Measurements from ENCODE around the gene PPDPF. TPM values are rescaled to one million over a fixed set of nuclear protein-coding genes. Genes with fewer than 3 reads are reported as not detected.
A peak's percentile ranks its signal among the peaks of the same experiment; 100 is the strongest.

Gene PPDPF
- total RNA-seq, 1 donor from 2014 or later: 242 TPM

DNA sequence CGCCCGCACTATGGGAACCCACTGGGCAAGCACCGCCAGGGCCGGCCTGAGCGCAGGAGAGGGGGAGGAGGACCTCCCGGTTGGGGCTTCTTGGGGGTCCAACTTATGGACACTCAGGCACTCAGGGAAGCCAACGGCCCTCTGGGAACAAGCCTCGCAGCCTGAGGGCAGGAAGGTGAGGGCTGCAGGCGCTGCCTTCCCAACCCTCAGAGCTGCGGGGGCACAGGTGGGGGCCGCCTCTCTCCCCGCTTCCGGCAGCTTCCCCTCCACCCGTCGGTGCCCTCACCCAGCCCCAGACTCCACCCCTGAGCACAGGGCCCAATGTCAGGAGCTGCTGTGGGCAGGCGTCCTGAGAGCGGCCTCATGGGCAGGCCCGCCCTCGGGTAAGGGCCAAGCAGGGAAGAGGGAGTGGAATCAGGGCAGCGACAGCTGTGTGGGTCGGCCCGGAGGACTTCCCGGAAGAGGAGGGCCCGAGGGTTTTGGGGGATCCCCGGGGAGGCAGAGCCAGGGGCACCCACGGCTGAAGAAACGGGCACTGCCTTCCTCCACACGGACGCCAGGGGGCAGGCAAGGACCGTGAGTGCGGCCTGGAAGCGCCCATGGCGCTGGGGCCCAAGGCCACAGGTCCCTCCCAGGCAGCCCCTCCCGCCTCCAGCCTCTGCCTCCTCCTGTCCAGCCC is 17.1 kb downstream of the PPDPF start:
- Histone ChIP-seq H3K27ac (no peak overlapping the region), H3K27me3 (peaks cover 8% of the 10 kb centered on the region), H3K9me3 (no peaks in the 10 kb centered on the region), H3K4me1 (peaks cover 0 to 2% of the 10 kb centered on the region in 2 donors), H3K36me3 (no peaks in the 10 kb centered on the region), H3K4me3 (peak overlapping the region; percentile 5 to 32)
- intact Hi-C loops (cut with DNase I): loop anchor here (1.0 to 2.0 kb wide), 2 partner anchors 327 to 436 kb away; partner anchors contain the start of gene TPD52L2
- TF ChIP-seq, protein P1, sequence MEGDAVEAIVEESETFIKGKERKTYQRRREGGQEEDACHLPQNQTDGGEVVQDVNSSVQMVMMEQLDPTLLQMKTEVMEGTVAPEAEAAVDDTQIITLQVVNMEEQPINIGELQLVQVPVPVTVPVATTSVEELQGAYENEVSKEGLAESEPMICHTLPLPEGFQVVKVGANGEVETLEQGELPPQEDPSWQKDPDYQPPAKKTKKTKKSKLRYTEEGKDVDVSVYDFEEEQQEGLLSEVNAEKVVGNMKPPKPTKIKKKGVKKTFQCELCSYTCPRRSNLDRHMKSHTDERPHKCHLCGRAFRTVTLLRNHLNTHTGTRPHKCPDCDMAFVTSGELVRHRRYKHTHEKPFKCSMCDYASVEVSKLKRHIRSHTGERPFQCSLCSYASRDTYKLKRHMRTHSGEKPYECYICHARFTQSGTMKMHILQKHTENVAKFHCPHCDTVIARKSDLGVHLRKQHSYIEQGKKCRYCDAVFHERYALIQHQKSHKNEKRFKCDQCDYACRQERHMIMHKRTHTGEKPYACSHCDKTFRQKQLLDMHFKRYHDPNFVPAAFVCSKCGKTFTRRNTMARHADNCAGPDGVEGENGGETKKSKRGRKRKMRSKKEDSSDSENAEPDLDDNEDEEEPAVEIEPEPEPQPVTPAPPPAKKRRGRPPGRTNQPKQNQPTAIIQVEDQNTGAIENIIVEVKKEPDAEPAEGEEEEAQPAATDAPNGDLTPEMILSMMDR (IDR thresholded peaks at IDR 0.05): peak; percentile 93 to 94 (median 94)
- DNase-seq (ENCODE audit: low spot score in 2 of 2): peak; percentile 66 to 90

DNA sequence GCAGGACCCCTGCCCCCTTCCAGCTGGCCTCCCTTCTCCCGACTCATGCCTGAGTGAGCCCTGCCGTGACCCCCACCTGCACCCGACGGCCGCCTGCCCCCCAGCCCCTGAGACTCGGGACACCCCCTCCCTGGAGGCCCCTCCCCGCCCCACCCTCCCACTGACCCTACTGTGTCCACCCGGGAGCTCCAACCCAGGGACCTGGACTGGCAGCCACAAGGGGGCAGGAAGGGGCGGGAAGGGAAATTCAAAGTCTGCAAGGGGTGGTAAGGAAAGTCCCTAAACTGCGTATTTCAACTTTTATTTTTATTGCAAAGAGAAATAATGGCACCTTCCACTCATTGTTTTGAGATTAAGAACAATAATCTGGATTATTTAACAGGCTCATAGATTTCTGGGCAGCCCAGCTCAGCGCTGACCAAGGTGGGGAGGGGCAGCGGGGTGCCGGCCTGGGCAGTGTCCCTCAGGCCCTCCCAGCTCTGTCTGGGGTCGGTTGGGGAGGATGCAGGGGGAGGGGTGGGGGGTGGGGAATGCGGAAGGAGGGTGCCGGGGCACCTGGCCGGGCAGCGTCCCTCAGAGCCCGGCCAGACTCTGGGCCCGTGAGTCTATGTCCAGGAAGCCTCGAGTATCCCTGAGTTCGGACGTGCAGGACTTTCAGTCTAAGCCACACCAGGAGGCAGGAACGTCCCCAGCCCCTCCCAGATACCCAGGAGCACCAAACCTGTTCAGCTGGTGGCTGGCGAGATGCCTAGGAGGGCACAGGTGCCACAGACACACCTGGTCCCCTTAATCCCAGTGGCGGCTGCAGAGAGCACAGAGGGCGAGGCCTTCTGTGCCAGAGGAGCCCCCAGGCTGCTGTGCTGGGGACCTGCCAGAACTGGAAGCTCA is 17.9 kb downstream of the PPDPF start:
- Histone ChIP-seq H3K27ac (no peak overlapping the region), H3K4me1 (peaks cover 0 to 2% of the 10 kb centered on the region in 2 donors), H3K9me3 (no peaks in the 10 kb centered on the region), H3K36me3 (no peaks in the 10 kb centered on the region), H3K4me3 (peak overlapping the region in 1 of 2 donors; percentile 32), H3K27me3 (peaks cover 8% of the 10 kb centered on the region)
- TF ChIP-seq, protein P1 (IDR thresholded peaks at IDR 0.05): no peak
- intact Hi-C loops (cut with DNase I): loop anchor here (1.0 to 2.0 kb wide), 2 partner anchors 326 to 435 kb away; partner anchors contain the start of gene TPD52L2
- DNase-seq (ENCODE audit: low spot score in 2 of 2): no peak

DNA sequence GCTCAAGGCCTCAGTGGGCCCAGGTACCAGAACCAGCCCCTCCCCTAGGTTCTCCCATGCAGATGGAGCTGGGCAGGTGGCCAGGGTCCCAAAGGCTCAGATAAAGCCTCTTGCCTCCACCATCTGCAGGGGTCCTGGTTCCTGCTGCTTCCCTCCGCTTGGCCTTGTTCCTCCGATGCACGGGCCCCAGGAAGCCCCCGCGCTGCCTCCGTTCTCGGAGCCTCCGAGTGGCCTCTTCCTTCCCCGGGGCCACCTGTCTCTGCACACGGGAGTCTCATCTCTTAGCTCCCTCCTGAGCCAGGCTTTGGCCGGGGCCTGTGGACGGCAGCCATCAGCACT is 18.5 kb downstream of the PPDPF start:
- Histone ChIP-seq H3K36me3 (no peaks in the 10 kb centered on the region), H3K4me1 (peaks cover 0 to 2% of the 10 kb centered on the region in 2 donors), H3K27ac (no peak overlapping the region), H3K27me3 (peaks cover 8% of the 10 kb centered on the region), H3K9me3 (no peaks in the 10 kb centered on the region), H3K4me3 (no peak overlapping the region)
- intact Hi-C loops (cut with DNase I): loop anchor here (2.0 kb wide), 1 partner anchor 326 kb away; the partner anchor contains the start of gene TPD52L2
- DNase-seq (ENCODE audit: low spot score in 2 of 2): no peak
- TF ChIP-seq, protein P1 (IDR thresholded peaks at IDR 0.05): no peak

DNA sequence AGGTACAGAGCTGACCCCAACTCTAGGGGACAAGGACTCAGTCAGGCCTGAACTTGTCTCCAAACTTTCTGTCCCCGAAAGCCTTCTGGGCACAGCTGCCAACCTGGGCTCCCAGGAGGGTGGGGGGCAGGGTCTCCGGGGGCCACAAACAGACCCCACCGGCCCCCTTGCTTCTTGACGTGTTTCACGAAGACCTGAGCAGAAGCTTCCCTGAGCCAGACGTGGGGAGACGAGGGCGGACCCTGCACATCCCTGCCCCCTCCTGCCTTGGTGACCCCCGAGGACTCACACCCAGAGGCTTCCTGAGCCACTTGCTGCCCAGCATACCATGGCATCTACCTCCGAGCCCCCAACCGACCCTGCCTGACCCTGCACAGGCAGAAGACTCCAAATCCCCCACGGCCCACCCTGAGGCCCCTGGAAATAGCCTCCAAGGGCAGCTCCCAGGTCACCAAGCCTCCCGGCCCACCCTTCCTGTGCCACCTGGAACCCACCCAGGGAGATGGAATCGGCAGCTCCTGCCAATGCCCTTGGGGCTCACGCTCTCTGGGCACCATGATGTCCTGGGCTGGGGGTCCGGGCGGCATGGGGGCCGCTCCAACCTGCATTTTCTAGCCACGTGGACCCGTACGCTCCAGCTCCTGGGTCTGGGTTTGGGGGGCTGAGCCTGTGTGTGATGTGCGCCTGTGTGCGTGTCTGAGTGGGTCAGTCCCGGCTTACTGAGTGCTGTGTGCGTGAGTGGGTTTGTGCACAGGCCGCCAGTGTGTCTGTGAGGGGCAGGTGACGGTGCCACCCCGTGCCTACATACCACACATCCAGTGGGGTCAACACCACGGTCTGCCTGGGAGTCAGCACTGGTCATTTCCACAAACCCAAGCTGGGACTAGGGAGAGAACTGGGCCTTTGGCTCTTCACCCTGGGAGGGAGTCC is 19.1 kb downstream of the PPDPF start:
- Histone ChIP-seq H3K9me3 (no peaks in the 10 kb centered on the region), H3K4me1 (peaks cover 0 to 2% of the 10 kb centered on the region in 2 donors), H3K36me3 (no peaks in the 10 kb centered on the region), H3K27ac (no peak overlapping the region), H3K4me3 (no peak overlapping the region), H3K27me3 (peaks cover 8% of the 10 kb centered on the region)
- TF ChIP-seq, protein P1 (IDR thresholded peaks at IDR 0.05): no peak
- DNase-seq (ENCODE audit: low spot score in 2 of 2): no peak
- intact Hi-C loops (cut with DNase I): loop anchor here (2.0 kb wide), 1 partner anchor 325 kb away; the partner anchor contains the start of gene TPD52L2
